GM13976 (cell line): Measurements from ENCODE around the gene FBLL1.

Source experiments
- DNase-seq: peaks from one replicate; pipeline ENCODE4 v3.0.0; 2012; ENCODE audit warnings: low spot score
- CTCF ChIP-seq: IDR thresholded peaks from 2 replicates; pipeline ENCODE4 v1.5.1; 2012; ENCODE audit warnings: borderline replicate concordance, mild to moderate bottlenecking; ENCODE audit not compliant: insufficient read depth; ENCODE audit errors: extremely low read depth, missing control alignments, control extremely low read depth
- in situ Hi-C: fragments of 300-500 bp; cut with MboI; formaldehyde crosslinking; loops from one replicate; pipeline ENCODE4 v1.12.0; 2022; ENCODE audit warnings: low sequenced_read_pairs, mixed read lengths, inconsistent platforms; ENCODE audit not compliant: unreplicated experiment

The FBLL1 gene

GRCh38 chr5:168528521-168529373 is at the start of gene FBLL1:
FBLL1 (plus strand) TSS chr5:168529305; CDS start chr5:168529505, 200 bp downstream.
- in situ Hi-C loops = no loop called here
- peak; percentile 54 for DNase-seq
- no peak for TF ChIP-seq CTCF

- no peak for DNase-seq
- in situ Hi-C loops = no loop called here
- TF ChIP-seq CTCF = no peak
Observed at GRCh38 chr5:168480601-168481000, 48.5 kb upstream of the FBLL1 start.

- no peak for TF ChIP-seq CTCF
- in situ Hi-C loops = no loop called here
- DNase-seq = peak; percentile 70
Observed at GRCh38 chr5:168481330-168481788, 47.7 kb upstream of the FBLL1 start.

- in situ Hi-C loops = no loop called here
- no peak for TF ChIP-seq CTCF
- DNase-seq = no peak
Observed at GRCh38 chr5:168482361-168482760, 46.7 kb upstream of the FBLL1 start.

- in situ Hi-C loops = no loop called here
- peak; percentile 95 for TF ChIP-seq CTCF
- DNase-seq = peak; percentile 96
Observed at GRCh38 chr5:168486136-168486879, 42.8 kb upstream of the FBLL1 start, which contains the start of gene RARS1. RARS1 (plus strand) TSS chr5:168486471; CDS start chr5:168486499, 28 bp downstream.

GRCh38 chr5:168489059-168489458 is 40.0 kb upstream of the FBLL1 start:
- in situ Hi-C loops = no loop called here
- TF ChIP-seq CTCF = no peak
- DNase-seq = no peak
